T-helper 1 cell treated with Interleukin-12 subunit alpha and Interleukin-12 subunit beta and Interleukin-4 antibody, amounts not matched to agents 30 μg/mL and 1 μg/mL, for 36 hours (primary cell): ENCODE data around the gene GNA12.

Source experiments
- H3K27ac Mint-ChIP-seq: one replicate; pipeline ENCODE4 v1.8.0; 2021; ENCODE audit warnings: mild to moderate bottlenecking, mixed read lengths
- H3K27me3 Mint-ChIP-seq: one replicate; pipeline ENCODE4 v1.8.0; 2021; ENCODE audit warnings: low read depth, mixed read lengths
- H3K36me3 Mint-ChIP-seq: one replicate; pipeline ENCODE4 v1.8.0; 2021; ENCODE audit warnings: low read depth, mixed read lengths
- H3K4me1 Mint-ChIP-seq: one replicate; pipeline ENCODE4 v1.8.0; 2021; ENCODE audit warnings: low read depth, mixed read lengths
- H3K4me3 Mint-ChIP-seq: one replicate; pipeline ENCODE4 v1.8.0; 2021; ENCODE audit warnings: mild to moderate bottlenecking, moderate library complexity, mixed read lengths
- H3K9me3 Mint-ChIP-seq: one replicate; pipeline ENCODE4 v1.8.0; 2021; ENCODE audit warnings: mixed read lengths

The GNA12 gene

GRCh38 chr7:2844153-2845033 is at the start of gene GNA12:
Gene GNA12, minus strand, starts transcription at chr7:2844308. Its CDS starts 147 bp downstream, at chr7:2844161.
- peak within 1 kb of the TSS; percentile 82 for H3K4me3 Mint-ChIP-seq
- H3K27ac Mint-ChIP-seq = peak within 1 kb of the TSS; percentile 79
- H3K27me3 Mint-ChIP-seq = no peaks in the 10 kb centered on the region
- H3K9me3 Mint-ChIP-seq = no peaks in the 10 kb centered on the region
- peaks cover 30% of the 10 kb centered on the region for H3K4me1 Mint-ChIP-seq
- peaks cover 13% of the 10 kb centered on the region for H3K36me3 Mint-ChIP-seq

GRCh38 chr7:2893411-2893861 is 49.3 kb upstream of the GNA12 start:
- Mint-ChIP-seq H3K27me3 (no peaks in the 10 kb centered on the region), H3K4me3 (peak overlapping the region; percentile 84), H3K27ac (peak overlapping the region; percentile 92)

GRCh38 chr7:2892549-2892948 is 48.4 kb upstream of the GNA12 start:
- H3K27ac Mint-ChIP-seq = peak overlapping the region; percentile 41
- H3K36me3 Mint-ChIP-seq = no peaks in the 10 kb centered on the region
- peaks cover 23% of the 10 kb centered on the region for H3K4me1 Mint-ChIP-seq
- H3K9me3 Mint-ChIP-seq = no peaks in the 10 kb centered on the region
- no peaks in the 10 kb centered on the region for H3K27me3 Mint-ChIP-seq
- H3K4me3 Mint-ChIP-seq = peak overlapping the region; percentile 16

More at GRCh38 chr7:2893411-2893861, 49.3 kb upstream of the GNA12 start:
- Mint-ChIP-seq H3K9me3 (no peaks in the 10 kb centered on the region), H3K36me3 (no peaks in the 10 kb centered on the region), H3K4me1 (peaks cover 23% of the 10 kb centered on the region)

- Mint-ChIP-seq H3K27me3 (no peaks in the 10 kb centered on the region), H3K9me3 (no peaks in the 10 kb centered on the region), H3K4me3 (no peak overlapping the region), H3K27ac (no peak overlapping the region), H3K36me3 (no peaks in the 10 kb centered on the region), H3K4me1 (peaks cover 12% of the 10 kb centered on the region)
Observed at GRCh38 chr7:2887816-2888215, 43.7 kb upstream of the GNA12 start.

- Mint-ChIP-seq H3K9me3 (no peaks in the 10 kb centered on the region), H3K27me3 (no peaks in the 10 kb centered on the region), H3K27ac (no peak overlapping the region), H3K4me3 (no peak overlapping the region), H3K4me1 (peaks cover 6% of the 10 kb centered on the region), H3K36me3 (no peaks in the 10 kb centered on the region)
Observed at GRCh38 chr7:2886900-2887299, 42.8 kb upstream of the GNA12 start.

- Mint-ChIP-seq H3K27ac (no peak overlapping the region), H3K27me3 (no peaks in the 10 kb centered on the region), H3K36me3 (no peaks in the 10 kb centered on the region), H3K9me3 (no peaks in the 10 kb centered on the region), H3K4me3 (no peak overlapping the region), H3K4me1 (peaks cover 6% of the 10 kb centered on the region)
Observed at GRCh38 chr7:2886391-2886790, 42.3 kb upstream of the GNA12 start.

- Mint-ChIP-seq H3K27me3 (no peaks in the 10 kb centered on the region), H3K4me3 (no peak overlapping the region), H3K4me1 (peaks cover 8% of the 10 kb centered on the region), H3K36me3 (no peaks in the 10 kb centered on the region), H3K9me3 (no peaks in the 10 kb centered on the region), H3K27ac (no peak overlapping the region)
Observed at GRCh38 chr7:2884161-2884560, 40.1 kb upstream of the GNA12 start.

- no peaks in the 10 kb centered on the region for H3K9me3 Mint-ChIP-seq
- no peak overlapping the region for H3K4me3 Mint-ChIP-seq
- no peaks in the 10 kb centered on the region for H3K27me3 Mint-ChIP-seq
- no peaks in the 10 kb centered on the region for H3K36me3 Mint-ChIP-seq
- H3K4me1 Mint-ChIP-seq = peaks cover 18% of the 10 kb centered on the region
- H3K27ac Mint-ChIP-seq = no peak overlapping the region
Observed at GRCh38 chr7:2883101-2883500, 39.0 kb upstream of the GNA12 start.

- no peaks in the 10 kb centered on the region for H3K36me3 Mint-ChIP-seq
- no peaks in the 10 kb centered on the region for H3K27me3 Mint-ChIP-seq
Observed at GRCh38 chr7:2882111-2882510, 38.0 kb upstream of the GNA12 start.

GRCh38 chr7:2880874-2881533 is 36.9 kb upstream of the GNA12 start:
- H3K4me1 Mint-ChIP-seq = peaks cover 12% of the 10 kb centered on the region
- no peak overlapping the region for H3K27ac Mint-ChIP-seq
- H3K9me3 Mint-ChIP-seq = no peaks in the 10 kb centered on the region
- H3K4me3 Mint-ChIP-seq = no peak overlapping the region
- H3K27me3 Mint-ChIP-seq = no peaks in the 10 kb centered on the region
- H3K36me3 Mint-ChIP-seq = no peaks in the 10 kb centered on the region

More at GRCh38 chr7:2882111-2882510, 38.0 kb upstream of the GNA12 start:
- Mint-ChIP-seq H3K27ac (no peak overlapping the region), H3K4me1 (peaks cover 16% of the 10 kb centered on the region), H3K9me3 (no peaks in the 10 kb centered on the region), H3K4me3 (no peak overlapping the region)

GRCh38 chr7:2880051-2880450 is 35.9 kb upstream of the GNA12 start:
- Mint-ChIP-seq H3K27me3 (no peaks in the 10 kb centered on the region), H3K36me3 (no peaks in the 10 kb centered on the region), H3K4me1 (peaks cover 14% of the 10 kb centered on the region), H3K4me3 (no peak overlapping the region), H3K9me3 (no peaks in the 10 kb centered on the region), H3K27ac (no peak overlapping the region)

GRCh38 chr7:2879354-2879753 is 35.2 kb upstream of the GNA12 start:
- H3K9me3 Mint-ChIP-seq = no peaks in the 10 kb centered on the region
- no peak overlapping the region for H3K27ac Mint-ChIP-seq
- no peaks in the 10 kb centered on the region for H3K36me3 Mint-ChIP-seq
- H3K4me1 Mint-ChIP-seq = peaks cover 19% of the 10 kb centered on the region
- no peak overlapping the region for H3K4me3 Mint-ChIP-seq
- no peaks in the 10 kb centered on the region for H3K27me3 Mint-ChIP-seq

GRCh38 chr7:2878306-2878705 is 34.2 kb upstream of the GNA12 start:
- H3K36me3 Mint-ChIP-seq = no peaks in the 10 kb centered on the region
- H3K27me3 Mint-ChIP-seq = no peaks in the 10 kb centered on the region
- H3K27ac Mint-ChIP-seq = peak overlapping the region; percentile 45
- no peaks in the 10 kb centered on the region for H3K9me3 Mint-ChIP-seq
- peaks cover 29% of the 10 kb centered on the region for H3K4me1 Mint-ChIP-seq
- H3K4me3 Mint-ChIP-seq = no peak overlapping the region

GRCh38 chr7:2876031-2876731 is 32.1 kb upstream of the GNA12 start:
- Mint-ChIP-seq H3K36me3 (no peaks in the 10 kb centered on the region), H3K9me3 (no peaks in the 10 kb centered on the region), H3K4me1 (peaks cover 38% of the 10 kb centered on the region), H3K27ac (no peak overlapping the region), H3K27me3 (no peaks in the 10 kb centered on the region), H3K4me3 (no peak overlapping the region)
